Activated CD4-positive, alpha-beta T cell treated with anti-CD3 and anti-CD28 coated beads for 4 hours (primary cell): ENCODE results near the gene ZMIZ1.
"Not testable (repeated sequence)": the region's sequence is repeated elsewhere in the genome, so short reads cannot be mapped to it uniquely, and the experiment has no call there.

Source experiments
- DNase-seq, 2 donors: peaks; one replicate each; pipeline ENCODE4 v3.0.0-alpha.2; 2020

Gene ZMIZ1

DNA sequence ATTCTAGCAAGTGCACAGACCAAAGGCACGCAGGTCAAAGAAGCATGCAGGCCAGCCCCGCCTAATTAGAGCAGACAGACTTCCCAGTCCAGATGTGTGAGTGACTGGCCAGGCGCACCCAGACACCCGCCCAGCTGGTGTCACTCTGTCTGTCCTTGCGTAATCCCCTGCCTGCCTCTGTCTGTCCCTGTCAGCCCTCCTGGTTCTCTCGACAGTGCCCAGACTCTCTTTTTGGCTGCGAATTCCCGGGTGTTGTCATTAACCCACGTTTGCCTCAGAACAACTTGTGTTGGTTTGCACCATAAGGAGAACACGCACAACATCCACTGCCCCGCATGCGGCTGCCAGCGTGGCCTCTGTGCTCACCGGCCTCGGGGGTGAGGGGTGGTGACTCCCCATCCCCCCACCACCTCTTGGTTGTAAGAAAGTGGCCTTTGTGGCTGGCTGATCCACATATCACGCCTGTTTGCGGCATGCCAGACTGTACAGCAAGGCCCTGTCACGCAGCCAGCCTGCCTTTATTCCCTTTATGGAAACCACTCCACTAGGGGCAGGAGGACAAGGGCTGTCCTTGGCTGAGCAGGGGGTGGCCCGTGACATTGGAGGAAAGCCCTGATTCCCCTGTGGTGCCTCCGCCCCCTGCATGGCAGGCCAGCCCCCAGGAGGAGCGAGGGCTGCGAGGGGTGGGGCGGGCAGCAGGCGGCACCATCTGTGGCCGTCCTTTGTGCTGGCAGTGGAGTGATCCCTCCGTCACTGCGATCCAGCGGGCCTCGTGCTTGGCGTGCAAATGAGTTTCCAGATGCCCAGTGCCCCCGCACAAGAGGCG lies 205.7 kb downstream of the ZMIZ1 start:
- DNase-seq: no peak

DNA sequence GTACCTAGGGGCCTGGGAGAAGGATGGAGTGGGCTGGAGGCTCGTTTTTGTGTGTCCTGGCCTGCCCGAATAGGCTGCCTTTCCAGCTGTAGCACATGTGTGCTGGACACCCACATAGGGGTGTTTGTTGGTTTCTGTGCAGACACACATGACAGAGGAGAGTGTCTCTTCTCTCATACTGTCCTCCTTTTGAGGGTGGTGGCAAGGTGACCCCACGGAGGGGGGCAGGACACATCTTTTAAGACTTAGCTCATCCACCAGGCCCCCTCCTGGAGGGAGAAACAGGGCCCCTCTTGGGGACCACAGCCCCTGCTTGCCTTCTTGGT lies 206.3 kb downstream of the ZMIZ1 start:
- no peak for DNase-seq

DNA sequence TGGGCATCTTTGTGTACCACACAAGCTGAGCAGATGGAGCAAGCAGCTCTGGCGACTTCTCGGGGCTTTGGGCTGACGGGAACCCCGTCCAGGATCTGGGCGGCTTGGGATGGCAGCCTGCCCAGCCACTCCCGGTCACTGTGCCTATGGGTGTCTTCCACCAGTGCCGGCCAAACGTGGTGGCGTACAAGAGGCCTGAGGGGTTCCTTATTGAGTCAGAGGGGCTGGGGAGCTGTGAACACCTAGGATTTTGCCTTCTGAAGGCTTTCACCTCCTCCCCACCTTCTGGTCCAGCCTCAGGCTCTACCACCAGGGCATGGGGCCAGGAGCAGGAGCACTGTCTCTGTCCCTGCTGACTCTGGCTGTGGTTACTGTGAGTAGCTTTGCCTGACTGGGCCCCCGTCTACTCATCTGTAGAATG lies 206.7 kb downstream of the ZMIZ1 start:
- no peak for DNase-seq

DNA sequence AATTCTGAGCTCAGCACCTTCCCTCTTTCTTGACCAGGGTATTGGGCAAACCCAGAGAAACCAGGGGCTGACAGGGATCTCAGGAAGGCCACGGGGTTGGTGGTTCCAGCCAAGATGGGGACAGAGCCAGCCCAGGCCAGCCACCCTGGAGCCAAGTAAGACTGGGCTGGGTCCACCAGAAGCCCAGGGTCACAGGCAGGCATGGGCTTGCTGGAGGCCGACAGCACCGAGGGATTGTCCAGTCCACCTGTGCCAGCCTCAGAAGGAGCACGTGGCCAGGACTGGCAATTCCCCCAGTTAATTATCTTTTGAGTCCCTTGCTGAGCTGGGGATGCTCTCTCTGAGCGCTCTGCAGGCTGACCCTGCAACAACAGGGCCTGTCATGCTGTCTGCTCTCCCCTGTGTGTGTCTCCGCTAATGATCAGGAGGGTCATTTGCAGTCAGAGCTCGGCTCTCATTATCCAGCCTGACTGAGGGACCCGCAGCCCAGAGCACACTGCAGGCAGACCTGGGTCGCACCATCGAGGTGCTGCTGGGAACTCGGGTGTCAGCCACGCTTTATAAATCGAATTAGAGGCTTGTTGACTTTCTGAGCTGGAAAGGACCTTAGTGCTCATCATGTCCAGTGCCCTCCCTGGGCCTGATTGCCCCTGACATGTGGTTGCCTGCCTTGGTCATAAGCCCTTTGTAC lies 209.0 kb downstream of the ZMIZ1 start:
- no peak for DNase-seq

DNA sequence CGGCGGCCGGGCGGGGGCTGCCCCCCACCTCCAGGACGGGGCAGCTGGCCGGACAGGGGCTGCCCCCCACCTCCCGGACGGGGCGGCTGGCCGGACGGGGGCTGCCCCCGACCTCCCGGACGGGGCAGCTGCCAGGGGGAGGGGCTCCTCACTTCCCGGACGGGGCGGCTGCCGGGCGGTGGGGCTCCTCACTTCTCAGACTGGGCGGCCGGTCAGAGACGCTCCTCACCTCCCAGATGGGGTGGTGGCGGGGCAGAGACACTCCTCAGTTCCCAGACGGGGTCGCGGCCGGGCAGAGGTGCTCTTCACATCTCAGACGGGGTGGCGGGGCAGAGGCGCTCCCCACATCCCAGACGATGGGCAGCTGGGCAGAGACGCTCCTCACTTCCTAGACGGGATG lies 210.3 kb downstream of the ZMIZ1 start:
- DNase-seq: not testable (repeated sequence)

DNA sequence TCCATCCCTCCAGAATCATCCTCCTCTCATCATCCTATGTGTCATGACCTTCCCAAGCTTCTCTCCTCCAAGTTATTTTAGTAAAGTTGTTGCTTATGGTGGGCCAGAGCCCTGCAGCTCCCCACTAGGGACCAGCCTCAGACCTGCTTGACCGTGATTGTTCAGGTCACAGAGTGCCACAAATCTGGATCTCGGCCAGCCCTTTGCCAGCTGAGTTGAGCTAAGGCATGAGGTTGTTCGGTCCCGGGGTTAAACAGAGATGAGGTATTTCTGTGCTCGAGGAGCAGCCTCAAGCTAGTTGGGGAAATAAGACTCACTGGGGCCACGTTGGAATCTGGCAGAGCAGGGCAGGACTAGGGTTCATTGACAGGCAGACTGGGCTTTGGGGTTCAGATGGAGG lies 212.2 kb downstream of the ZMIZ1 start:
- DNase-seq: no peak

DNA sequence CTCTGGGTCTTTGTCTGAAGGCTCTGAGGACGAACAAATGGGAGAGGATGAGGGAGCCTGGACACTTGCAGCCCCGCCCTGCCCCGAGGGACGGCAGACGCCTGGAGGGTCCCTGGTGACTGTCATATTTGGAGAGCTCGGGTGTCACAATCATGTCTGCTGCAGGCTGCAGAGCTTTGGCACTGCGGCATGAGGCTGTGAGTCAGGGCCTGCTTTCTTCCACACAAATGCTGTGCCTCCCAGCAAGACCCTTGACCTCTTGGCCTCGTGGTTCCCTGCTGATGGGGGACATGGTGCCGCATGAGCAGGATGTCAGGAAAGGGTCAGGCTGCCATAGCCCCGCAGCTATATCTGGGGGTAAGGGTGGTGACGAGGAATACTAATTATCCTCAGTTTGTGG lies 213.6 kb downstream of the ZMIZ1 start:
- DNase-seq: no peak

DNA sequence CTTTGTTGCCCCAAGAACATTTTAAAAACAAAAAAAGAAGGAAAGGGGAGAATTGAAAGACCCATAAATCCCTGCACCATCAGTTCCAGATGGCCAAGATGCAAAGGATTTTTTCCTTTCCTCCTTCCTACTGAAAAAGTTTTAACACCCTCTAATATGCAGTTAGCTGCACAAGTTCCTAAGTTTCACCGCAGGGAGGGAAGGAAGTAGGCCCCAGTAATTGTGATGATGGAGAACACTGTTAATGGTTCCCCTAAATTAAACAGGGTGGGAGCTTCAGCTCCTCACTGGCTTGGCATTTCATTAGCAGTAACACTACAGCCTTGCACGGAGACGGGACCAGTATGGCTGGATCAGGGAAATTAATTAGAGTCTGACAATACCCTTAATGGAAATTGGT lies 214.8 kb downstream of the ZMIZ1 start:
- no peak for DNase-seq

DNA sequence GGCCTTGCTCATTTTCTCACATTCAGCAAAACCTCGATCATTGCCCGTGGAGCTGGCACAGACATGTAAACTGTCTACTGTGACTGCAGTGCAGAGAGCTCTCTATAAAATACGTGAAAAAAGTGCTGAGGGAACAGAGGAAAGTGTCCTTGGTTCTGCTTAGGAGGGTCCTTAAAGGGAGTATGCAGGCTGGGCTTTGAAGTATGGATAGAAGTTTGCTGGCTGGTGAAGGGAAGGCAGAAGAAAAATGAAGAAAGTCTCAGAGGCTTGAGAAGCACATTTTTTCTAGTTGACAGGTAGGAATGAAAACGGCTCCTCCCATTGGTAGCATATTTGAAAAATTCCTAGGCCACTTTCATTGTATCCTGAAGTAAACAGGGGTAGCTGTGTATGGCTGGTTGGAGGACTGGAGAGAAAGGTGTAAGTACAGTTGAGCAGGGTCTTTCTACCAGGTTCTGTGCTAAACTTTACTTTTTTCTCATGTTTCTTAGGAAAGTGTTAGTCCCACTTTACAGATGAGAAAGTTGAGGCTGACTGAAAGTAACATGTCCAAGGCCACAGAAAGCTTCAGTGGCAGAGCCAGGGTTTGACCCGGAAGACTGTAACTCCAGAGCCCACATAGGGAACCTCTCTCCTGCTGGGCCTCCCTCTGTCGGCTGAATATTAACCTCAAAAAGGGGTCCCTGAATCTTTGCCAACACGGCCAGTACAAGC lies 215.5 kb downstream of the ZMIZ1 start:
- DNase-seq: no peak

DNA sequence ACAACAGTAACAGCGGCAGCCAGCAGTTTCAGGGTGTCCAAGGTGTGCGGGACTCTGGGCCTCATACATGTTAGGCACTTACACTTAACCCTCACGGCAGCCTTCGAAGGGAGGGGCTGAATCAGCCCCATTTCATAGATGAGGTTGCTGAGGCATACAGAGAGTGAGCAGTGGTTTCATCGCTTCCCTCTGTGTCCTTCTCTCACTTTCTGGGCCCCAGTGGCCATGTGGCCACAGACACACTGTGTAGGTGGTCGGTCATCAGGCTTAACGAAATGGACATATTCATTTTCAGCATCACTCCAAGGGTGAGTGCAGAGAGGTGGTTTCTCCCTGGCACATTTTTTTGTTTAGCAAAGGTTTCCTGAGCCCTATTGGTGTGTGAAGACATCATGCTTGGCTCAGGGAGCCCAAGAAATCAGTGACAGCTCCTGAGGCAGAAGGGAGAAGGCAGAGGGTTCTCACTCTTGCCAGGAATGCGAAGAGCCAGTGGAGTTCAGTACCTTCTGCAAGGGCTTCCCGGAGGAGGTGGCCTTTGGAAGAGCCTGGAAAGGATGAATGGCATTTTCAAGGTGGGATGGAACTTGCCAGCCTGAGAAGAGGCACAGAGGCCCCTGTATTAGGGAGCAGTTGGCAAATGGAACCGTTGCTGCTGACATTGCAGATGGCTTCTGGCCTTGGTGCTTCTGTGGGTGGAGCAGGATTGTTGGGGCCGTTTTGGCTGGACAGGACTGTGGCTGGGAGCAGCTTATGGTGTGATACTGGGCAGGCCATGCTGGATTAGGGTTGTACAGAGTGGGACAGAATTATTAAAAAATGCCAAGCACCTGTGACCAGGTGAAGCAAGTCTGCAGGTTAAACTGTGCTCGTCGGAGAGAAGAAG lies 216.8 kb downstream of the ZMIZ1 start:
- no peak for DNase-seq

DNA sequence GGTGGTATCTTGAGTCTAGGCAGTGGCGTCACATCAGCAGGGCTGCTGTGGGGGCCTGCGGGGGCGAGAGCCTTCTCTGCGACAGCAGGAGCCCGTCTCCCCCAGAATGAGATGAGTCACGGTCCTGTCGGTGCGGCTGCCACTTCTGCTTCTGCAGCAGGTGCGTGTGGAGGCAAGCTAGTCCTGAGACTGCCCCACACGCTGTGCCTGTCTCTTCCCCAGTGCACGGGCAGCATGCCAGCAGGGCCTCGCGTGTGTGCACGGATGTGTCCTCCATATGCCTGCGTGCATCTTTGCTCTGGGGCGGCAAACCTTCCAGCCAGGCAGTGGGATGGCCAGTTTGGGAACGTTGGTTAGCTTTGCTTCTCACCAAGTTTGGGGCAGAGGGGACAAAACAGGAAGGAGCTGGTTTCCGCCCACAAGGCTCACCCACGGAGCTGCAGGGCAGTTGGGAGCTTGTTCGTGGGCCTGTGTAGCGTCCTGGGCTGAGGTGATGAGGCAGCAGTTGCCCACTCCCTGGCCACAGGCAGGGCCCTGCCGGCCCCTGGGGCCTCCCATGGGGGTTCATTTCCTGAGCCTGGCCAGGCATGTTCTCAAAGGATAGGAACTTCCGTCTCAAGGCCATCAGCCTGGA lies 217.7 kb downstream of the ZMIZ1 start:
- DNase-seq: peak; percentile 78 to 85

DNA sequence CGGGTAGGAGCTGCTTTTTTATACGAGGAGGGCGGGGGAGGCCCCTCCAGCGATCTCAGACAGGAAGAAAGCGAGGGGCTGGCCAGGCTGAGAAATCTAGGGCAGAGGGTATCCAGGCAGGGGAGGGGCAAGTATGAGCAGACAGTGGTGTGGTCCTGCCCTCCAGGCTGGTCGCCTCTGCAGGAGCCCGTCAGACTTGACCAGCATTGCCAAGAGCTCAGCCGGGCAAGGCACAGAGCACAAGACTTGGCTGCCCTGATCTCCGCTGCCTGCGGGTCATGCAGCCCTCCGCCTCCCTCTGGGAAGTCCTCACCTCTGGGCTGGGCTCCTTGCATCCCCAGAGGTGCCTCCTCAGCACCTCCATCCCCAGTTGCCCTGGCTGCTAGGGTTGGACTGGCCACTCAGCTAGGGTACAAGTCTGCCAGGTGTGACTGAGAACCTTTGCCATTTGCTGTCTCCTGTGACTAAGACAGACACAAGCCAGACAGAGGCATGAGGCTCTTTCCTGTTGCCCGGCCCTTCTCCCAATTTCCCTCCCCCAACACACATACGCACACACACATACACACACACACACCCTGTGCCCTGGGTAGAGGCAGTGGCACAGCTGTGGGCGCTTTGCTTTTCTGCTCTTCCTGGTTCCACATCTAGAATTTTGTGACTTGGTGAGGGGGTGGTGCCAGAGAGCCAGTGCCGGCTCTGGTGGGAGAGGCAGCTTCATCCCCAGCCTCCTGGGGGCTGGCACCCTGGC lies 219.4 kb downstream of the ZMIZ1 start:
- DNase-seq: no peak

DNA sequence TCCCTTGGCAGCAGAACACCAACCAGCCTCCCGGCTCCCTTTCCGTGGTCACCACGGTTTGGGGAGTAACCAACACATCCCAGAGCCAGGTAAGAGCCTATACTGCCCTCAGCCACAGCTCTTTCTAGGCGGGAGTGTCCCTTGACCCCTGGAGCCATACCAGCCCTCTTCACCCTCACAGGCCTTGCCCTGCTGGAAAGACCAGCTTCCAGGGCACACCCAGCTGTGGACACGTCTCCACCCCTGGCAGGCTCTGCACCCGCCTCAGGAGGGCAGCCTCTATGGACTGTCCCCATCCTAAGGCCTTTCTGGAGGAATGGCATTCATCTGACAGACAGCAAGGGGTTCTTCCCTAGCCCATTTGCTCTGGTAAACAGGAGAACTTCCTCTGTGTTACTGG lies 221.0 kb downstream of the ZMIZ1 start:
- no peak for DNase-seq

DNA sequence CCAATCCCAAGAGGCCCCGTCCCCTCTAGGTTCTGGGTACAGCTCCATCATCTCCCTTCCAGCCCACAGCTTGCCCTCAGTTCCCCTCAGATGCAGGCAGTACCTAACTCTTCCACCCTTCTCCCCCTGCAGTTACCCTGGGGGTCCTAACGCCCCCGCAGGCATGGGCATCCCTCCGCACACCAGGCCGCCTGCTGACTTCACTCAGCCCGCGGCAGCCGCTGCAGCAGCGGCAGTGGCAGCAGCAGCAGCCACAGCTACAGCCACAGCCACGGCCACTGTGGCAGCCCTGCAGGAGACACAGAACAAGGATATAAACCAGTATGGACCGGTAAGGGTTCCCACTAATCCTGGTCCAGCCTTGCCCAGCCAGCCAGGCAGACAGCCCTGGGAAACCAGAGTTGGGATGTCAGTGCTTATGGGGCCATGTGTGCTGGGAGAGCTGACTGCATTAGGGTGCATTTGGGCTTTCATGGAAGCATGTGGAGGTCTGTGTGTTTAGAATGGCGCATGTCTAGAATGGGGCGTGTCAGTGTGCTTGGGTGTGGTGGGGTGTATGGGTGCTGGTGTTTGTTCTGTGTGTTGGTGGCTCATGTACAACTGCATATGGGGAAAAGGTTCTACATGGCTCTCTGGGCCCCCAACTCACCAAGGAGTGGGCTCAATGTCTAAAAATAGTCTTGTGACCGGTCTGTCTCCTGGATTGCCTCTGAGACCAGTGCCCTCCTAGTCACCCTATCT lies 223.4 kb downstream of the ZMIZ1 start:
- no peak for DNase-seq

DNA sequence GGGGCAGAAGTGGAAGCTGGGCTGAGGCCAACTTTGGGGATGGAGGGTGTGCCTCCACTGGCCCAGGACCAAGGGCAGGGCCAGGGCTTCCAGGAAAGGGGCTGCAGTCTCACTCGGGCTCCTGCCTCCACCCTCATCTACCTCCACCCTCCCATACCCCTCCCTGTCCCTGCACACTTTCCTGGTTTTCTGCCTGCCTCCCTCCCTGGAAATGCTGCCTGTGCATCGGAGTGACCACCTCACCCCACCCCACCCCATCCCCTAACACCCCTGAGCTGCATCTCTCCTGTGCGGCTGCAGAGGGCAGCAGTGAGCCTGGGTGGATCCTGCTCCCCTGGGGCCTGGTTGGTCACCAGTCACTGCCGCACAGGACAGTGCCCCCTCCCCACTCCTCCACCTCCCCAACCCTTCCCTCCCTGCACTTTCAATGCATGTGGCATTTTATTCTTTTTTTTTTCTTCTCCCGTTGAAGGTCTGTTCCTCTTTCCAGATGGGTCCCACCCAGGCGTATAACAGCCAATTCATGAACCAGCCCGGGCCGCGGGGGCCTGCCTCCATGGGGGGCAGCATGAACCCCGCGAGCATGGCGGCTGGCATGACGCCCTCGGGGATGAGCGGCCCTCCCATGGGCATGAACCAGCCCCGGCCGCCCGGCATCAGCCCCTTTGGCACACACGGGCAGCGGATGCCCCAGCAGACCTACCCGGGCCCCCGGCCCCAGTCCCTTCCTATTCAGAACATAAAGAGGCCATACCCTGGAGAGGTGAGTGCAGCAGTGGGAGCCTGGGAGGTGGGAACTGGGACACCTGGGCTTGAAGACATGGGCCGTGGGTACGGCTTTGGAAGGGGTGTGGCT lies 224.4 kb downstream of the ZMIZ1 start:
- DNase-seq: peak; percentile 23 to 34

DNA sequence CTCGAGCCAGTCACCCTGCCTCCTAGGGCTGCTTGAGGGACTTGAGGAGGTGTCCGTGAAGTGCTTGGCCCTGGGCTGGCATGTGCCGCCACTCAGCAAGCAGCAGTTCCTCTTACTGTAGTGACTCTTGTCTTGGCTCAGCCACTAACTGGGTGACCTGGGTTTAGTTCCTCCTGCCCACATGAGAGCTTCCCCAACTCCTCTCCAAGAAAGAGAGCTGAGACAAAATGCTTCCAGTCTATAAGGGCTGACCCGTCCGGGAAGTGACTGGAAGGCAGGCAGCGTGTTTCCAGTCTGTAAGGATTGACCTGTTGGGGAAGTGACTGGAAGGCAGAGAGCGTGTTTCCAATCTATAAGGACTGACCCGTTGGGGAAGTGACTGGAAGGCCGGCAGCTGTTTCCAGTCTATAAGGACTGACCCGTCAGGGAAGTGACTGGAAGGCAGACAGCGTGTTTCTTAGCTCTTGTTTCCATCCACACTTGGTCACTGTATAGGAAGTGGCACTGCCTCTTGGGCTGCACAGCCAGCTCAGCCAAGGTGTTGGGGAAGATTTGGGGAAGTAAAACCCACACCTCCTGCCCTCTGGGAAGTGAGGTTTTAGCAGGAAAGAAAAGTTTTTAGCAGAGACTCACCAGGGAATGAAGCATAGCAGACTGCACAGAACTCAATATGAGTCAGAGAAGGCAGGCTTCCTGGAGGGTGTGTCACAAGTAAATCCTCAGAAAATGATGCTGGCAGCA lies 225.2 kb downstream of the ZMIZ1 start:
- DNase-seq: no peak

DNA sequence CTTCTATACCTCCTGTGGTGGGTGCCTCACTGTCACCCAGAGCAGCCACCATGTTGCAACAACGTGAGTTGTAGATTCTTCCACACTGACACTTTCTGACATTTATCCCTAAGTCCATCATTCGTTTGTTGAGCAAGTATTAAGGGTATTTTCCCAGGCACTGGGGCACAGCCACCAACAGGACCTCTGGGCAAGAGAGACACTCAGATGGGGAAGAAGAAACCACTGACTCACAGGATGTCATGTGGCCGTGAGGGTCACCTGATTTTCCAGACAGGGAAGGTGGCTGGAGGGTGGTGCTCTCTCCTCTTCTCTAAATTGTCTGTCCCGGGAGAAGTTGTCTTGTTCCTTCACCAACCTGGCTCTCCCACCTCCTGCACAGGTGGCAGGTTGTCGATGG lies 226.8 kb downstream of the ZMIZ1 start:
- DNase-seq: no peak

DNA sequence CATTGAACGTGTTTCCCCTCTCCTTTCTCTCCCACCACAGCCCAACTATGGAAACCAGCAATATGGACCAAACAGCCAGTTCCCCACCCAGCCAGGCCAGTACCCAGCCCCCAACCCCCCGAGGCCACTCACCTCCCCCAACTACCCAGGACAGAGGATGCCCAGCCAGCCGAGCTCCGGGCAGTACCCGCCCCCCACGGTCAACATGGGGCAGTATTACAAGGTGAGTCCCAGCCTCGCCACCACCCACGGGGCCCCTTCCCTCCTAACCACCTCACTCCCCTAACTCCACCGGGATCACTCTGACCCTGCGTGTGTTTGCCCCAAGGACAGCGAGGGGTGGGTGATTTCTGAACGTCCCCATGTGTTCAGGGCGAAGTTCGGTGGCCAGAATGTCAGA lies 227.7 kb downstream of the ZMIZ1 start:
- DNase-seq: no peak
